WI38 (cell line): ENCODE data around the gene GCDH.

Source experiments
- H3K4me3 ChIP-seq: 2 replicates; pipeline ENCODE4 v1.5.1; 2011; ENCODE audit warnings: low read depth, mild to moderate bottlenecking, control low read depth, low read length
- CTCF ChIP-seq: IDR thresholded peaks from 2 replicates; pipeline ENCODE4 v1.5.1; 2012; ENCODE audit warnings: low read depth, mild to moderate bottlenecking, control low read depth, low read length

GCDH gene

GRCh38 chr19:12858041-12858928, 32.7 kb upstream of the GCDH start:
- TF ChIP-seq CTCF, result no peak
- H3K4me3 ChIP-seq, result no peak overlapping the region

GRCh38 chr19:12859546-12859945, 31.4 kb upstream of the GCDH start:
- H3K4me3 ChIP-seq, result no peak overlapping the region
- TF ChIP-seq CTCF, result no peak

- TF ChIP-seq CTCF, result no peak
- no peak overlapping the region for H3K4me3 ChIP-seq
These were observed 26.8 kb upstream of the GCDH start for GRCh38 chr19:12864143-12864542.

GRCh38 chr19:12864721-12865715, 25.9 kb upstream of the GCDH start:
- no peak overlapping the region for H3K4me3 ChIP-seq
- TF ChIP-seq CTCF, result no peak

GRCh38 chr19:12865746-12866415, 25.1 kb upstream of the GCDH start:
- no peak overlapping the region for H3K4me3 ChIP-seq
- TF ChIP-seq CTCF, result no peak

- no peak overlapping the region for H3K4me3 ChIP-seq
These were observed 24.4 kb upstream of the GCDH start for GRCh38 chr19:12866416-12867119.

More at GRCh38 chr19:12866416-12867119, 24.4 kb upstream of the GCDH start:
- no peak for TF ChIP-seq CTCF
